OCI-LY3 (cell line): ENCODE results near the gene CTRL.

Experiments used
- H2AFZ ChIP-seq: fragments of 200-600, 300-600 bp; shearing (Covaris generic); 2 replicates; pipeline ENCODE4 v1.6.0; 2014; ENCODE audit warnings: antibody characterized with exemption, low read depth, low read length
- H3K27ac ChIP-seq: fragments of 200-600, 300-600 bp; sonication (generic); 2 replicates; pipeline ENCODE4 v1.5.1; 2014; ENCODE audit warnings: mild to moderate bottlenecking, low read length, moderate library complexity, mixed read lengths
- H3K27me3 ChIP-seq: fragments of 200-600, 300-600 bp; sonication (generic); 2 replicates; pipeline ENCODE4 v1.6.1; 2014; ENCODE audit warnings: low read depth, low read length, mixed read lengths
- H3K36me3 ChIP-seq: fragments of 200-600, 300-600 bp; sonication (generic); replicated peaks from 2 replicates; pipeline ENCODE3; 2014; ENCODE audit warnings: low read depth, low read length, mixed read lengths
- H3K4me1 ChIP-seq: fragments of 300-600, 200-600 bp; sonication (generic); 2 replicates; pipeline ENCODE4 v1.6.1; 2014; ENCODE audit warnings: low read length, mixed read lengths
- H3K4me2 ChIP-seq: fragments of 200-600, 300-600 bp; sonication (generic); 2 replicates; pipeline ENCODE4 v1.6.1; 2014; ENCODE audit warnings: low read length, mixed read lengths
- H3K4me3 ChIP-seq: fragments of 300-600, 200-600 bp; sonication (generic); 2 replicates; pipeline ENCODE4 v1.5.1; 2014; ENCODE audit warnings: antibody characterized with exemption, mild to moderate bottlenecking, low read length, moderate library complexity
- H3K79me2 ChIP-seq: fragments of 300-600, 200-600 bp; shearing (Covaris generic); 2 replicates; pipeline ENCODE4 v1.6.1; 2014; ENCODE audit warnings: mild to moderate bottlenecking, low read length, mixed read lengths
- H3K9ac ChIP-seq: fragments of 300-600, 200-600 bp; shearing (Covaris generic); 2 replicates; pipeline ENCODE4 v1.6.0; 2014; ENCODE audit warnings: mild to moderate bottlenecking, low read length, moderate library complexity
- H3K9me3 ChIP-seq: fragments of 200-600, 300-600 bp; shearing (Covaris generic); 2 replicates; pipeline ENCODE4 v1.6.1; 2014; ENCODE audit warnings: low read length, mixed read lengths; ENCODE audit not compliant: insufficient read depth
- H4K20me1 ChIP-seq: fragments of 200-600, 300-600 bp; sonication (generic); 2 replicates; pipeline ENCODE4 v1.6.1; 2016; ENCODE audit warnings: low read length, mixed read lengths; ENCODE audit not compliant: insufficient read depth
- CTCF ChIP-seq: fragments of 200-600, 300-600 bp; sonication (generic); IDR thresholded peaks from 2 replicates; pipeline ENCODE4 v1.5.1; 2014; ENCODE audit warnings: antibody characterized with exemption, low read length, low read depth
- EZH2phosphoT487 ChIP-seq: fragments of 200-600 bp; shearing (Covaris generic); IDR thresholded peaks from 2 replicates; pipeline ENCODE4 v1.6.1; 2018; ENCODE audit warnings: antibody characterized with exemption, mixed run types, low read depth

CTRL gene

GRCh38 chr16:67892899-67893742 lies 38.5 kb downstream of the CTRL start, which contains the start of gene PSKH1:
TSS of gene PSKH1 (plus strand) at chr16:67893254. CDS start at chr16:67908750, 15,496 bp downstream.
- TF ChIP-seq EZH2phosphoT487 (no peak), CTCF (no peak)
- Histone ChIP-seq H3K9me3 (no peaks in the 10 kb centered on the region), H4K20me1 (no peaks in the 10 kb centered on the region), H3K9ac (peak within 1 kb of the TSS; percentile 93), H3K27me3 (no peaks in the 10 kb centered on the region), H3K4me2 (peak within 1 kb of the TSS; percentile 96), H3K27ac (peak within 1 kb of the TSS; percentile 17; the same call in 1 of the 2 replicates), H2AFZ (peak within 1 kb of the TSS; percentile 40; the same call in 1 of the 2 replicates), H3K4me3 (peak within 1 kb of the TSS; percentile 92), H3K36me3 (no peaks in the 10 kb centered on the region), H3K4me1 (peaks cover 14% of the 10 kb centered on the region), H3K79me2 (peaks cover 44% of the 10 kb centered on the region)

GRCh38 chr16:67892375-67892774 lies 39.3 kb downstream of the CTRL start:
- H3K79me2 ChIP-seq = peaks cover 40% of the 10 kb centered on the region
- no peaks in the 10 kb centered on the region for H3K36me3 ChIP-seq
- TF ChIP-seq EZH2phosphoT487 (no peak), CTCF (no peak)
- peak overlapping the region; percentile 75 for H3K4me2 ChIP-seq
- peak overlapping the region; percentile 40; the same call in 1 of the 2 replicates for H2AFZ ChIP-seq
- peak overlapping the region; percentile 75 for H3K4me3 ChIP-seq
- peaks cover 14% of the 10 kb centered on the region for H3K4me1 ChIP-seq
- no peaks in the 10 kb centered on the region for H3K27me3 ChIP-seq
- peak overlapping the region; percentile 56 for H3K9ac ChIP-seq
- H3K9me3 ChIP-seq = no peaks in the 10 kb centered on the region
- no peak overlapping the region for H3K27ac ChIP-seq
- no peaks in the 10 kb centered on the region for H4K20me1 ChIP-seq

GRCh38 chr16:67888331-67888730 lies 43.3 kb downstream of the CTRL start:
- no peak overlapping the region for H3K27ac ChIP-seq
- H3K4me3 ChIP-seq = no peak overlapping the region
- TF ChIP-seq CTCF (no peak), EZH2phosphoT487 (no peak)
- H3K9ac ChIP-seq = no peak overlapping the region
- H3K4me2 ChIP-seq = no peak overlapping the region
- H3K27me3 ChIP-seq = no peaks in the 10 kb centered on the region
- H3K36me3 ChIP-seq = peaks cover 8% of the 10 kb centered on the region
- H3K9me3 ChIP-seq = no peaks in the 10 kb centered on the region
- H3K4me1 ChIP-seq = peaks cover 4% of the 10 kb centered on the region; the same call in 1 of the 2 replicates
- no peaks in the 10 kb centered on the region for H4K20me1 ChIP-seq
- H2AFZ ChIP-seq = no peak overlapping the region
- H3K79me2 ChIP-seq = peaks cover 2% of the 10 kb centered on the region

GRCh38 chr16:67886387-67886786 lies 45.3 kb downstream of the CTRL start:
- Histone ChIP-seq H3K27ac (no peak overlapping the region), H2AFZ (no peak overlapping the region), H3K4me3 (no peak overlapping the region), H4K20me1 (no peaks in the 10 kb centered on the region), H3K4me2 (no peak overlapping the region), H3K36me3 (peaks cover 20% of the 10 kb centered on the region), H3K9me3 (no peaks in the 10 kb centered on the region), H3K27me3 (no peaks in the 10 kb centered on the region), H3K4me1 (no peaks in the 10 kb centered on the region), H3K79me2 (no peaks in the 10 kb centered on the region), H3K9ac (no peak overlapping the region)
- no peak for TF ChIP-seq EZH2phosphoT487
- TF ChIP-seq CTCF = no peak
